K562 (cell line): ENCODE results near the gene GARIN5B. TPM values are rescaled to one million over a fixed set of nuclear protein-coding genes. Genes with fewer than 3 reads are reported as not detected.

Experiments
- CCAR2 ChIP-seq: fragments of 200-400 bp; formaldehyde crosslinking; IDR thresholded peaks from 2 replicates; pipeline ENCODE4 v1.6.1; 2017; ENCODE audit warnings: mild to moderate bottlenecking, low read depth, low read length
- KAT2B ChIP-seq: IDR thresholded peaks from one replicate; pipeline ENCODE4 v1.6.1; 2012; ENCODE audit warnings: low read depth, mild to moderate bottlenecking, control low read depth, inconsistent platforms, low read length, moderate library complexity
- MTA1 ChIP-seq: fragments of 450-650 bp; IDR thresholded peaks from 2 replicates; pipeline ENCODE4 v1.6.1; 2017; ENCODE audit warnings: borderline replicate concordance
- SP2 ChIP-seq: IDR thresholded peaks from 2 replicates; pipeline ENCODE4 v1.6.1; 2011; ENCODE audit warnings: mild to moderate bottlenecking, low read depth, low read length, moderate library complexity; ENCODE audit not compliant: poor library complexity, severe bottlenecking; ENCODE audit errors: extremely low read depth
- ZFP1 ChIP-seq: fragments of 450-650 bp; formaldehyde crosslinking; IDR thresholded peaks from 2 replicates; pipeline ENCODE4 v1.4.0; 2020; ENCODE audit warnings: mild to moderate bottlenecking, mixed read lengths
- ZNF121 ChIP-seq: sonication (generic); formaldehyde crosslinking; conservative IDR thresholded peaks from 2 replicates; pipeline ENCODE4 v1.8.0; 2022; ENCODE audit warnings: missing genetic modification reagents
- polyA plus RNA-seq, 8 experiments: library from polyadenylated mRNA; depleted of rRNA in 4 of 8; stranded (reverse) in 5 of 8; unstranded in 3 of 8; fragments of >200 nt; fragmentation: Nextera tagmentation in 2 of 8; fragmentation: Illumina TruSeq in 1 of 8; extraction: Ambion mirVana in 2 of 8; extraction: Trizol in 1 of 8; gene quantifications; 2 replicates each; pipeline versions ENCODE4 v1.2.1 to v1.2.3, GENCODE V29; 2011 to 2014; ENCODE audit warnings: inconsistent platforms in 1 of 8, missing spikeins in 1 of 8
- total RNA-seq, 7 experiments: library from RNA; depleted of rRNA in 6 of 7; stranded (reverse); fragments of >200 nt in 6 of 7; fragmentation: Illumina TruSeq in 2 of 7; extraction: Trizol in 2 of 7; gene quantifications; 2 replicates each; pipeline versions ENCODE4 v1.2.1 to v1.2.3, GENCODE V29; 2011 to 2021; ENCODE audit warnings: low replicate concordance in 1 of 7
- TF ChIP-seq, protein P1 (sequence below): sonication (generic); formaldehyde crosslinking; IDR thresholded peaks from 2 replicates; pipeline ENCODE4 v1.8.1; 2022; ENCODE audit warnings: missing genetic modification reagents
- TF ChIP-seq, protein P2 (sequence below), 2 experiments: fragments of 450-650 bp in 1 of 2; IDR thresholded peaks; 2 replicates each; pipeline ENCODE4 v1.6.1; 2011 to 2017; ENCODE audit warnings: low read depth in 2 of 2, antibody characterized with exemption in 1 of 2, borderline replicate concordance in 1 of 2, low read length in 1 of 2, mild to moderate bottlenecking in 1 of 2, mixed read lengths in 1 of 2; ENCODE audit not compliant: control insufficient read depth in 1 of 2
- TF ChIP-seq, protein P3 (sequence below), 2 experiments: fragments of 450-650 bp; formaldehyde crosslinking in 1 of 2; IDR thresholded peaks; 2 replicates each; pipeline versions ENCODE4 v1.4.0 to v1.6.1; 2014 to 2020; ENCODE audit warnings: mild to moderate bottlenecking in 2 of 2, borderline replicate concordance in 1 of 2, low read depth in 1 of 2
- TF ChIP-seq, protein P4 (sequence below), 2 experiments: fragments of 450-650 bp in 1 of 2; sonication (generic) in 1 of 2; formaldehyde crosslinking in 1 of 2; IDR thresholded peaks in 1 of 2; conservative IDR thresholded peaks in 1 of 2; 2 replicates each; pipeline versions ENCODE4 v1.6.1 to v1.8.1; 2016 to 2023; ENCODE audit warnings: mild to moderate bottlenecking in 2 of 2, moderate library complexity in 2 of 2, inconsistent platforms in 1 of 2, missing genetic modification reagents in 1 of 2

The GARIN5B gene
- total and polyA plus RNA-seq, 9 of the 15 experiments (the other 6 are each of a cell fraction or from before 2014, with no cell fraction given): not detected

DNA sequence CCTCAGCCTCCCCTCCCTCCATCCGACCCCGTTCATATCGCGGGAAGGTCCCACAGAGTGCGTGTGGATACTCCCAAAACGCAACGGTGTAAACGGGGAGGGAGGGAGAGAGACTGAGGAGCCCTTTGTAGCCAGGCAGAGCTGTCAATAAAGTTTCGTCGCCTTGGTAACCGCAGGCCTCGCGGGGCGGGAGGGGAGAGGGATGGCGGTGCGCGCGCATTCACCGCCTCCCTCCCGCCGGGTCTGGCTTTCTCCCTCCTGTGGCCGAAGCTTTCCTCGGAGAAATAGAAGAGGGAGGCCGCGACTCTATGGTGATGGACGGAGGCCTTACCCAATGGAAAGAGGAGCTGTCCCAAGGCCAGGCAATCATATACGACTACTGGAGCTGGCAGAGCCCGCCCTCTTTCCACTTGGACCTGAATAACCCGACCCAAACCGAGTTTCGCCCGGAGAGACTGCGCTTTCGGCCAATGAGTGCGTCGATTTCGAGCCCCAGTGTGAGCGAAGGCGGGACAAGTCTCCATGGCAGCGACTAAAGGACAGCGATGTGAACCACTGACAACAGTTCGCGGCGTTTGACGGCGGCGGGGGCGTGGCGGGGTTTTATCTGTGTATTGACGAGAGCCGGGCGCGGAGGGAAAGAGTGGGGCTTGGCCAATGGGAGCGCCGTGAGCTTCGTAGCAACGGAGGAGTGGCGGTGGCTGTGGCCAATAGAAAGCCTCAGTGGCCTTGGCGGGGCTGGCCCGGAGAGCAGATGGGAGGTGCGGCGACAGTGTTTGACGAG lies 23.8 kb downstream of the GARIN5B start, which contains the start of gene KMT5C (continued):
- TF ChIP-seq, protein P1, sequence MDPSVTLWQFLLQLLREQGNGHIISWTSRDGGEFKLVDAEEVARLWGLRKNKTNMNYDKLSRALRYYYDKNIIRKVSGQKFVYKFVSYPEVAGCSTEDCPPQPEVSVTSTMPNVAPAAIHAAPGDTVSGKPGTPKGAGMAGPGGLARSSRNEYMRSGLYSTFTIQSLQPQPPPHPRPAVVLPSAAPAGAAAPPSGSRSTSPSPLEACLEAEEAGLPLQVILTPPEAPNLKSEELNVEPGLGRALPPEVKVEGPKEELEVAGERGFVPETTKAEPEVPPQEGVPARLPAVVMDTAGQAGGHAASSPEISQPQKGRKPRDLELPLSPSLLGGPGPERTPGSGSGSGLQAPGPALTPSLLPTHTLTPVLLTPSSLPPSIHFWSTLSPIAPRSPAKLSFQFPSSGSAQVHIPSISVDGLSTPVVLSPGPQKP (CRISPR knock-in tag): no peak
- TF ChIP-seq, protein P2, sequence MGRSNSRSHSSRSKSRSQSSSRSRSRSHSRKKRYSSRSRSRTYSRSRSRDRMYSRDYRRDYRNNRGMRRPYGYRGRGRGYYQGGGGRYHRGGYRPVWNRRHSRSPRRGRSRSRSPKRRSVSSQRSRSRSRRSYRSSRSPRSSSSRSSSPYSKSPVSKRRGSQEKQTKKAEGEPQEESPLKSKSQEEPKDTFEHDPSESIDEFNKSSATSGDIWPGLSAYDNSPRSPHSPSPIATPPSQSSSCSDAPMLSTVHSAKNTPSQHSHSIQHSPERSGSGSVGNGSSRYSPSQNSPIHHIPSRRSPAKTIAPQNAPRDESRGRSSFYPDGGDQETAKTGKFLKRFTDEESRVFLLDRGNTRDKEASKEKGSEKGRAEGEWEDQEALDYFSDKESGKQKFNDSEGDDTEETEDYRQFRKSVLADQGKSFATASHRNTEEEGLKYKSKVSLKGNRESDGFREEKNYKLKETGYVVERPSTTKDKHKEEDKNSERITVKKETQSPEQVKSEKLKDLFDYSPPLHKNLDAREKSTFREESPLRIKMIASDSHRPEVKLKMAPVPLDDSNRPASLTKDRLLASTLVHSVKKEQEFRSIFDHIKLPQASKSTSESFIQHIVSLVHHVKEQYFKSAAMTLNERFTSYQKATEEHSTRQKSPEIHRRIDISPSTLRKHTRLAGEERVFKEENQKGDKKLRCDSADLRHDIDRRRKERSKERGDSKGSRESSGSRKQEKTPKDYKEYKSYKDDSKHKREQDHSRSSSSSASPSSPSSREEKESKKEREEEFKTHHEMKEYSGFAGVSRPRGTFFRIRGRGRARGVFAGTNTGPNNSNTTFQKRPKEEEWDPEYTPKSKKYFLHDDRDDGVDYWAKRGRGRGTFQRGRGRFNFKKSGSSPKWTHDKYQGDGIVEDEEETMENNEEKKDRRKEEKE (IDR thresholded peaks at IDR 0.05; ENCODE audit: borderline replicate concordance in 1 of 2, control insufficient read depth in 1 of 2, low read depth in 2 of 2, low read length in 1 of 2): no peak
- TF ChIP-seq ZFP1 (no peak), KAT2B (no peak), SP2 (peak; percentile 83), ZNF121 (no peak), MTA1 (peak; percentile 94), CCAR2 (no peak)
- TF ChIP-seq, protein P3, sequence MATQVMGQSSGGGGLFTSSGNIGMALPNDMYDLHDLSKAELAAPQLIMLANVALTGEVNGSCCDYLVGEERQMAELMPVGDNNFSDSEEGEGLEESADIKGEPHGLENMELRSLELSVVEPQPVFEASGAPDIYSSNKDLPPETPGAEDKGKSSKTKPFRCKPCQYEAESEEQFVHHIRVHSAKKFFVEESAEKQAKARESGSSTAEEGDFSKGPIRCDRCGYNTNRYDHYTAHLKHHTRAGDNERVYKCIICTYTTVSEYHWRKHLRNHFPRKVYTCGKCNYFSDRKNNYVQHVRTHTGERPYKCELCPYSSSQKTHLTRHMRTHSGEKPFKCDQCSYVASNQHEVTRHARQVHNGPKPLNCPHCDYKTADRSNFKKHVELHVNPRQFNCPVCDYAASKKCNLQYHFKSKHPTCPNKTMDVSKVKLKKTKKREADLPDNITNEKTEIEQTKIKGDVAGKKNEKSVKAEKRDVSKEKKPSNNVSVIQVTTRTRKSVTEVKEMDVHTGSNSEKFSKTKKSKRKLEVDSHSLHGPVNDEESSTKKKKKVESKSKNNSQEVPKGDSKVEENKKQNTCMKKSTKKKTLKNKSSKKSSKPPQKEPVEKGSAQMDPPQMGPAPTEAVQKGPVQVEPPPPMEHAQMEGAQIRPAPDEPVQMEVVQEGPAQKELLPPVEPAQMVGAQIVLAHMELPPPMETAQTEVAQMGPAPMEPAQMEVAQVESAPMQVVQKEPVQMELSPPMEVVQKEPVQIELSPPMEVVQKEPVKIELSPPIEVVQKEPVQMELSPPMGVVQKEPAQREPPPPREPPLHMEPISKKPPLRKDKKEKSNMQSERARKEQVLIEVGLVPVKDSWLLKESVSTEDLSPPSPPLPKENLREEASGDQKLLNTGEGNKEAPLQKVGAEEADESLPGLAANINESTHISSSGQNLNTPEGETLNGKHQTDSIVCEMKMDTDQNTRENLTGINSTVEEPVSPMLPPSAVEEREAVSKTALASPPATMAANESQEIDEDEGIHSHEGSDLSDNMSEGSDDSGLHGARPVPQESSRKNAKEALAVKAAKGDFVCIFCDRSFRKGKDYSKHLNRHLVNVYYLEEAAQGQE (IDR thresholded peaks at IDR 0.05; ENCODE audit: borderline replicate concordance): peak; percentile 45; the same call in 1 of the 2 replicates
- TF ChIP-seq, protein P3 (CRISPR knock-in tag; IDR thresholded peaks at IDR 0.05; ENCODE audit: low read depth): no peak
- TF ChIP-seq, protein P4, sequence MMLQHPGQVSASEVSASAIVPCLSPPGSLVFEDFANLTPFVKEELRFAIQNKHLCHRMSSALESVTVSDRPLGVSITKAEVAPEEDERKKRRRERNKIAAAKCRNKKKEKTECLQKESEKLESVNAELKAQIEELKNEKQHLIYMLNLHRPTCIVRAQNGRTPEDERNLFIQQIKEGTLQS (IDR thresholded peaks at IDR 0.05): no peak
- TF ChIP-seq, protein P4 (CRISPR knock-in tag; conservative IDR thresholded peaks at IDR 0.05): no peak
